Activated CD8-positive, alpha-beta memory T cell treated with anti-CD3 and anti-CD28 coated beads for 1 hour (primary cell): ENCODE results near the gene APLF.
"Not testable (repeated sequence)": the region's sequence is repeated elsewhere in the genome, so short reads cannot be mapped to it uniquely, and the experiment has no call there.

Experiments used
- DNase-seq, 2 donors: peaks; one replicate each; pipeline ENCODE4 v3.0.0-alpha.2; 2020; ENCODE audit warnings: low read depth in 1 of 2; ENCODE audit errors: extremely low read depth in 1 of 2

Gene APLF

DNA sequence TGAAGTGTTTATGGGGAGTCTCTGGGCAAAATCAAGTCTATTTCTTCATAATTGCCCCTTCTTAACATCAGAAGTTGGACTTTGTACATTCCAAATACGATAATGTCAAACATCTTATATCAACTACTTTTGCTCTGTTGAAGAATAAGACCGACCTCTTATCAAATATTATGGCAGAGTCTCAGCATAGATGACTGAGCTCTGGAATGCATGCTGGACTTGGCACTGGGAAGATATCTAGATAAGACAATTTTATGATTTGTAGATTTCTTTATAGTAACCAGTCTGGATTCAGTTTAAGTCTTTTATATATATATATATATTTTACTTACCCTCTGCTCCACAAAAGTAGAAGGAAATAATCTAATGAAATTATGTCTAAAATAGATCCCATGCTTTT, 8.2 kb downstream of the APLF start:
- no peak for DNase-seq

DNA sequence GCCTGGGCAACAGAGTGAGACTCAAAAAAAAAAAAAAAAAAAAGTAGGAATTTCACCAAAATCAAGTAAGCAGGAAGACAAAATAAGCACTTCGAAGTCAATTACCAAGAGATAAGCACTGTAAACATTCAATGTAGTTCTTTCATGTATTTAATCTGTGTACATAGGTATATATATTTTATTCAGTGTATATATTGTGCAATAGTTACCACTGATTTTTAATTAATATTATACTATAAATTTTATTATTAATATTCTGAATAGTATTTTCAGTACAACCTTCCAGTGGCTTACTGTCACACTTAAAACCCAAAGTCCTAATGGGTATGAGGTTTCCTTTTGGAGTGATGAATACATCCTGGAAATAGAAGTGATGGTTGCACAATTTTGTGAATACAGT, 9.1 kb downstream of the APLF start:
- DNase-seq = no peak

GRCh38 chr2:68478688-68479087, 11.3 kb downstream of the APLF start:
- DNase-seq = no peak

DNA sequence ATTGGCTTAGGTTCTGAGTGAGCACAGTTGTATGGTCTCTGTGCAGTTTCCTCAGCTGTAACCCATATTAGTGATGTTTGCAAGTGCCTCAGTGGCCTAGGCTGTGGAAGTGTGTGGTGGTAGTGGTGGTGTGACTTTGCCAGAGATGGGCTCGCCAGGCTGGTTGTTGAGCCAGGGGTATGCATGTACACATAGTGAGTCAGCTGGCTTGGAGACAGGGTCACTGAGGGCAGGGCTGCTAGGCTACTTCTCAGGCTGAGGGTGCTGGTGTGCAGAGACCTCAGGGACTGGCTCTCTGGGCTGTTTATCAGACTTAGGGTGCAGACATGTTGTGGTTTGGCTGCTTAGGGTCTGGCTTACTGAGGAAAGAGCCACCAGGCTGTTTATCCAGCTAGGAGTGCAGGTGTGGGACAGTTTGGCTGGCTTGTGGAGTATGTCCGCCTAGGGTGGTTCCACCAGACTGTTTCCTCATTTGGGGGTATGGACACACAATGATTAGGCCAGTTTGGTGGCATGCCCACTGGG, 15.0 kb downstream of the APLF start:
- no peak for DNase-seq

GRCh38 chr2:68483011-68483410, 15.6 kb downstream of the APLF start:
- DNase-seq = no peak

DNA sequence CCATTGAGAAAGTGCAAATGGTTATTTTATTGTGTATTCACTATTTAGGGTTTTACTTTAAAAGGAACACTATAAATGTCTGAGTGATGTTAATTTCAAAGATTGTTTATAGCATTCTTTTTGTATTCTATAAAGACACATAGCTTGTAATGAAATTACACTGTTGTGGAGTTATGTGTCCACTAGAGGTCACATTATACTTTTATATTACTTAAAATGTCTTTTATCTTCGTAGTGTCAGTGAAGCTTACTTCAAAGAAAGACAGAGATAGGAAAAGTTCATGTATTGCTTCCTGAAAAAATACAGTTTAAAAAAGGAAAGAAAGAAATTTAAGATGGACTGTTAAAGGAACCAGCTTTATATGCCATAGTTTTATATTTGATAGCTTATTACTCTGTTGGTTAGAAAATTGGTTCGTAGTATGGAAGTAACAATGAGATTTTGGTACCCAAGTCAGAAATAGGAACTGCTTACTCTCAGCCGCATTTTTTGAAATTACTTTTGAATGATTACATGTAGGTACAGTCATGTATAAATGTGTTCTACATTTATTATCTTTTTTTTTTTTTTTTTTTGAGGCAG, 20.5 kb downstream of the APLF start:
- no peak for DNase-seq

GRCh38 chr2:68488605-68489004, 21.2 kb downstream of the APLF start:
- not testable (repeated sequence) for DNase-seq

GRCh38 chr2:68489282-68489681, 21.9 kb downstream of the APLF start:
- DNase-seq = no peak

DNA sequence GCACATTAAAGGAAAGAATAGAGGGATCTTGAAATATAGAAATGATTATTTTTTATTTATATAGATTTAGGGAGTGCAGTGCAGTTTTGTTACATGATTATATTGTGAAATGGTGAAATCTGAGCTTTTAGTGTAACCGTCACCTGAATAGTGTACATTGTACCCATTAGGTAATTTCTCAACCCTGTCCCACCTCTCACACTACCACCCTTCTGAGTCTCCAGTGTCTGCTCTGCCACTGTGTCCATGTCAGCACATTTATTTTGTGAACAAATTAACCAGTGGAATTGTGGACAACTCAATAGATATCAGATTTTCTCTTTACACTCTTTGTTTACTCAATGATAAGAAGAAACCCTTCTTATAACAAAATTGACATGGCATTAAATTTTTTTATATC, 24.2 kb downstream of the APLF start:
- DNase-seq = no peak

DNA sequence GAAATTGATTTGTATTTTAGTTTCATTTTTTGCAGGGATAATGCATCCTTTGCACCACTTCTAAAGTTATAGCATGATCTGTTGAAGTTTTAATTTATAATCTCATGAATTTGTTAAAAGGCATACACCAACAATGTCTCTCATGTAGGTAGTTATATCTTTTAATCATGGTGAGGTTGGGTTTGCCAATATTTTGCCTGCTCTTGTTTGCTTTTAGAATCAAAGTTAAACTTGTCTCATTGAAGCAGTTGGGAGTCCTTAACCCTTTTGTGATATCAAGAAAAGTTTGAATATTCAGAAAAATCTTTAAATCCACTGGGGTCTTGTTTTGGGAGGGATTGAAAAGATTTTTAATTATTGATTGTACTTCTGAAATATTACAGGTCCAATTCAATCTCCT, 31.7 kb downstream of the APLF start:
- no peak for DNase-seq

DNA sequence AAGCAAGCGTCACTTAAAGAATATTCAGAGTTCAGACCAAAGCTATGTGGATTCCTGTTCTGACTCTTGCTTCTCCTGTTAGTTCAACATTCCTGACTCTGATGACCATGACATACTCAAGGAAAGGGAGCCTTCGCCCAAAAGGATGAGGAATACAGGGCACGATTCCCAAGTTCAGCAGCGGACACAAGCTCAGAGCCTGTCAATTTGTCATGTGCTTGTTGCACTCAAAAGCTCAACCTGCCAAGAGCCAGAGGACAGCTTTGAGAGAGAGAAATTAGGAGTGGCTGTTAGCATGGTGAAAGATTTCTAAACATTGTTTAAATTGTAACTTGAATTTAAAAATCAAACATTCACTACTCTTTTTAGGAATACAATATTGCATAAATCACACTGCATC, 33.3 kb downstream of the APLF start:
- no peak for DNase-seq

- DNase-seq = no peak
Measured at GRCh38 chr2:68501768-68502167, 34.4 kb downstream of the APLF start.

DNA sequence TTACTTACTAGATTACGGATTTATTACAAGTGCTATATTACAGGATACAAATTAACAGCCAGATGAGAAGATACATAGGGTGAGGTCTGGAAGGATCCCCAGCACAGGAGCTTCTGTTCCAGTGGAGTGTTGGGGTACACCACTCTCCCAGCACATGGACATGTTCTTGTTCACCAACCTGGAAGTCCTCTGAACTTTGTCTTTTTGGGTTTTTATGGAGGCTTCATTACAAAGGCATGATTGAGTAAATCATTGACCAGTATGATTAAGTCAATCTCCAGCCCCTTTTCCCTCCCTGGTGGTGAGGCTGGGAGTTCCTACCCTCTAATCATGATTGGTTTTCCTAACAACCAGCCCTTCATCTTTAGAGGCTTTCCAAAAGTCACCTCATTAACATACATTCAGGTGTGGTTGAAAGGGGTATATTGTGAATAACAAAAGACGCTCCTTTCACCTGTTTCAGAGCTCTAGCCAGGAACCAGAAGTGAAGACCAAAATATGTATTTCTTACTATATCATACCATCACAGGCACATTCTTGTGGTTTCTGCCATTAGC, 38.3 kb downstream of the APLF start:
- no peak for DNase-seq

DNA sequence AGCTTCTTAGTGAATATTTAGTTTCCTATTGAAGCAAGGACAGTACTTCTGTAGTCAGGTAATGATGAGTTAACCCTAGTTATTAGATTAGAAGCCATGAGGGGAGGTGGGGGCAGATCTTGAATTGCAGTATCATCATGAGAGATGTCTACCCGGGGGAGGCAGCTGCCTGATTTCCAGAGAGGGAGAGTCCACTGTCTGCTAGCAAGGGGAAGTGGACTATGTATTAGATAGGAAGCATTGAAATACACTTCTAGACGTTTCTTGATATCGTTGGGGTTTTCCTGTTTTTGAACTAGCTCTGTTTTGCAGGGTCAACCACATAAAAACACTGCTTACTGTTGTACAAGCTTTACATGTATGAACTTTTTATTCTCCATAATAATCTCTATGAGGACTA, 38.8 kb downstream of the APLF start:
- no peak for DNase-seq

DNA sequence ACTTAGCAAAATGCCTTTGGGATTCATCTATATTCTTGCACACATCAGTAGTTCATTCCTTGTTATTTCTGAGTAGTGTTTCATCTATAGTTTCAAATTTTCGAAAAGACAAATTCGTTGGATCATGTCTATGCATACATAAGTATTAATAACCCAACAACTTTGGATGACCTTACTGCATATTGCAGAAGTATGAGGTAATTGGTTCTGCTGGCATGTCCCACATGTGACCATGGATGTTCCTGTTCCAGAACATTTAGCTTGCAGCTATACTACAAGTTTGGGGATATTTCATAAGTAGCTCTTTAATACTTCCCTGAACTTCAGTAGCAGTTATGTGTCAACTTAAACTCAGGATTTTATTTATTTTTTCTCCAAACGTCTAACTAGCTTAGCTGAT, 44.9 kb downstream of the APLF start:
- DNase-seq = no peak

GRCh38 chr2:68512966-68513365, 45.6 kb downstream of the APLF start:
- no peak for DNase-seq

GRCh38 chr2:68514316-68514929, 47.0 kb downstream of the APLF start:
- no peak for DNase-seq

DNA sequence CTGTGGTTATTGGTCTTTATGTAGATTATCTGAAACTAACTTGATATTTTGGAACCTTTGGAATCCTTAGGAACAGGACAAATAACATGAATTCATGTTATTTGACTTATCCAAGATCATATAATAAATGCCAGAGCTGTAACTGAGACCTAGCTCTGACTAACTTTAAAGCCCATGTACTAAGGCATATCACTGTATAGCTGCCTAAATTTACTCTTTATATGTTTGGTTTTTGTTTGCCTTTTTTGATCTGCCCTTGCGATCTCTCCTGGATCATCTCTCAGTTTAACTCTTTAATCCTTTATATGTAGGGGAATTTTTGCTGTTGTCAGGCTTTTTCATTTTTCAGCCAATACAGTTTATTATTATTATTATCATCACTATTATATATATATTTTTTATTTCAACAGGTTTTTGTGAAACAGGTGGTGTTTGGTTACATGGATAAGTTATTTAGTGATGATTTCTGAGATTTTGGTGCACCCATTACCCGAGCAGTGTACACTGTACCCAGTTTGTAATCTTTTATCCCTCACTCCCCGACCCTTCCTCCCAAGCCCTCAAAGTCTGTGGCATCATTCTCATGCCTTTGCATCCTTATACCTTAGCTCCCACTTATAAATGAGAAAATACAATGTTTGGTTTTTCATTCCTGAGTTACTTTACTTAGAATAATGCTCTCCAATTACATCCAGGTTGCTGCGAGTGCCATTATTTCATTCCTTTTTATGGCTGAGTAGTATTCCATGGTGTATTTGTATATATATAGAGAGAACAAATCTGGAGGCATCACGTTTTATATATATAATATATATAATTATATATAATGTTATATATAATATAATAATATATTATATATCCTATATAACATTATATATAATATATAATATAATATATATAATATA, 48.9 kb downstream of the APLF start:
- no peak for DNase-seq

GRCh38 chr2:68519236-68519635, 51.9 kb downstream of the APLF start:
- DNase-seq = no peak

DNA sequence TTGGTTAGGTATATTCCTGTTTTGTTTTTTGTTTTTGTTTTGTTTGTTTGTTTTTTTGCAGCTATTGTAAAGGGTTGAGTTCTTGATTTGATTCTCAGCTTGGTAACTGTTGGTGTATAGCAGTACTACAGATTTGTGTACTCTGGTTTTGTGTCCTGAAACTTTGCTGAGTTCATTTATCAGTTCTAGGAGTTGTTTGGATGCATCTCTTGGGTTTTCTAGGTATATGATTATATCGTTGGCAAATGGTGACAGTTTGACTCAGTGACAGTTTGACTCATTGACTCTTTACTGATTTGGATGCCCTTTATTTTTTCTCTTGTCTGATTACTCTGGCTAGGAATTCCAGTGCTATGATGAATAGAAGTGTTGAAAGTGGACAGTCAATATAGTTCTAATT, 53.7 kb downstream of the APLF start:
- DNase-seq = no peak

- DNase-seq = not testable (repeated sequence)
Measured at GRCh38 chr2:68526943-68527342, 59.6 kb downstream of the APLF start.
